Stimulated activated naive CD8-positive, alpha-beta T cell treated with anti-CD3 and anti-CD28 coated beads, Interleukin-15, Interleukin-2, amounts not matched to agents 100 ng/mL and 50 ng/mL, for 24 hours (primary cell): Measurements from ENCODE around the gene PPFIA2.
"Not testable (repeated sequence)": the region's sequence is repeated elsewhere in the genome, so short reads cannot be mapped to it uniquely, and the experiment has no call there.

Experiments used
- H3K27ac Mint-ChIP-seq: one replicate; pipeline ENCODE4 v1.8.0; 2021; ENCODE audit warnings: mild to moderate bottlenecking, mixed read lengths
- H3K27me3 Mint-ChIP-seq: one replicate; pipeline ENCODE4 v1.8.0; 2021; ENCODE audit warnings: mixed read lengths
- H3K36me3 Mint-ChIP-seq: one replicate; pipeline ENCODE4 v1.8.0; 2021; ENCODE audit warnings: low read depth, mixed read lengths
- H3K4me1 Mint-ChIP-seq: one replicate; pipeline ENCODE4 v1.8.0; 2021; ENCODE audit warnings: low read depth, mixed read lengths
- H3K4me3 Mint-ChIP-seq: one replicate; pipeline ENCODE4 v1.8.0; 2021; ENCODE audit warnings: mild to moderate bottlenecking, mixed read lengths
- H3K9me3 Mint-ChIP-seq: one replicate; pipeline ENCODE4 v1.8.0; 2021; ENCODE audit warnings: mixed read lengths

Gene PPFIA2

DNA sequence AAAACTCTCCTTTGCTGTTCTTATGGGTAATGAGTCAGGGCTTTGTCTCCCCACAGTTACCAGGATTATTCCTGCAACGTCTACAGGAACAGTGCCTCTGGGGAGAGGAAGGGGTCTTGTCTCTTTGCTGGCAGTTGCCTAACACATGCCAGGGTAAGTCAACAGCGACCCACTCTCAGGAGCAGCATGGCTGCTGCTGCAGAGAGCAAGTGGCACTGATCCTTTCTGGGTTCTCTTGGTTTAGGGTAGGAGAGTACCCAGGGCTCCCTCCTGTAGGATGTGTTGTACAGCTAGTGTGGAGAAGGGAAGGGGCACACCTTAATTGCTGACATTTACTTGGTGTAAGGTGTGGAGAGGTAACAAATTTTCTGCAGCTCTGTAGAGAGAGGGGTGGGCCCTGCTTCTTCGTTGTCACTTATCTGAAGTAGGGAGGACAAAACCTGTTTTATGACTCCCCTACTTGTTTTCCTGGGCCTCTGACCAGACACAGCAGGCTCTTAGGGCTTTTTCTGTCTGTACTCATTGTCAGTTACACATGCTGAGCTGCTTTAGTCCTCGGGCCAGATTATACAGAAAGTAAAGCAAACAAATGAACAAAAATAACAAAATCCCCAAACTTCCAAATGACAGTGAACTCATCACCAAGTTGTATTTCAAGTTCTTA, 513.1 kb downstream of the PPFIA2 start:
- H3K4me1 Mint-ChIP-seq = no peaks in the 10 kb centered on the region
- H3K4me3 Mint-ChIP-seq = no peak overlapping the region
- H3K9me3 Mint-ChIP-seq = peaks cover 12% of the 10 kb centered on the region

DNA sequence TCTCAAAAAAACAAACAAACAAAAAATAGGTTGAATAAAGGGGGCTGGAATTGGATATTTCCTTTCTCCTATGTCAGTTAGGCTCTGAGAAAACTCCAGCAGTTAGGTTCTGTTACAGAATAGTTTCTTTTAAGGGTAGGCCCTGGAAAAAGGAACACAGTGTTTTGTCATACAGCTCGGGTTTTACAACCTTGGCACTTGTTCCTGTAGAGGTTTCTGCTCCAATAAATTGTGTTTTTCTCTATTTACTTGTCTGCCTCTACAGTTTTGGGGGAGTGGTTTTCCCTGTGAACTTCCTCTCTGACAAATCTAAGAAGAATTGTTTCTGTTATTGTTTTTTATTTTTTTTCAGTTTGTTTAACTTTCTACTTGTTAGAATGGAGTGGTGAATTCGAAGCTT, 513.7 kb downstream of the PPFIA2 start:
- Mint-ChIP-seq H3K27me3 (no peaks in the 10 kb centered on the region), H3K9me3 (peaks cover 12% of the 10 kb centered on the region), H3K36me3 (no peaks in the 10 kb centered on the region)

More for the DNA sequence above, 513.1 kb downstream of the PPFIA2 start:
- Mint-ChIP-seq H3K27me3 (no peaks in the 10 kb centered on the region), H3K27ac (no peak overlapping the region), H3K36me3 (no peaks in the 10 kb centered on the region)

GRCh38 chr12:81231574-81232368, 527.4 kb downstream of the PPFIA2 start:
- H3K27ac Mint-ChIP-seq = no peak overlapping the region
- no peaks in the 10 kb centered on the region for H3K36me3 Mint-ChIP-seq
- H3K27me3 Mint-ChIP-seq = no peaks in the 10 kb centered on the region
- no peaks in the 10 kb centered on the region for H3K4me1 Mint-ChIP-seq
- H3K4me3 Mint-ChIP-seq = no peak overlapping the region
- no peaks in the 10 kb centered on the region for H3K9me3 Mint-ChIP-seq

More for the DNA sequence above, 513.7 kb downstream of the PPFIA2 start:
- H3K4me3 Mint-ChIP-seq = no peak overlapping the region
- no peaks in the 10 kb centered on the region for H3K4me1 Mint-ChIP-seq
- H3K27ac Mint-ChIP-seq = no peak overlapping the region

GRCh38 chr12:81229759-81230158, 529.4 kb downstream of the PPFIA2 start:
- H3K27ac Mint-ChIP-seq = no peak overlapping the region
- H3K4me3 Mint-ChIP-seq = no peak overlapping the region
- H3K4me1 Mint-ChIP-seq = no peaks in the 10 kb centered on the region

DNA sequence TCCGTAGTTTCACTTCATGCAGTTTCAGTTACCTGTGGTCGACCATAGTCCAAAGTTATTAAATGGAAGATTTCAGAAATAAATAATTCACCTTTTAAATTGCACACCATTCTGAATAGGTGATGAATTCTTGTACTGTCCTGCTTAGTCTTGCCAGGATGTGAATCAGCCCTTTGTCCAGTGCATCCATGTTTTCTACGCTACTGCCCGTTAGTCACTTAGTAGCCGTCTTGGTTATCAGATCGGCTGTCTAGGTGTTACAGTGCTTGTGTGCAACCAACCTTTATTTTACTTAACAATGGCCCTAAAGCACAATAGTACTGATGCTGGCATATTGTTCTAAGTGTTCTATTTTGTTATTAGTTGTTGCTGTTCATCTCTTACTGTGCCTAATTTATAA, 534.5 kb downstream of the PPFIA2 start:
- Mint-ChIP-seq H3K4me3 (no peak overlapping the region), H3K9me3 (no peaks in the 10 kb centered on the region), H3K27ac (no peak overlapping the region), H3K4me1 (no peaks in the 10 kb centered on the region), H3K27me3 (no peaks in the 10 kb centered on the region), H3K36me3 (no peaks in the 10 kb centered on the region)

More at GRCh38 chr12:81229759-81230158, 529.4 kb downstream of the PPFIA2 start:
- Mint-ChIP-seq H3K27me3 (no peaks in the 10 kb centered on the region), H3K36me3 (no peaks in the 10 kb centered on the region), H3K9me3 (no peaks in the 10 kb centered on the region)

- no peaks in the 10 kb centered on the region for H3K27me3 Mint-ChIP-seq
- H3K4me1 Mint-ChIP-seq = no peaks in the 10 kb centered on the region
- no peak overlapping the region for H3K4me3 Mint-ChIP-seq
- H3K27ac Mint-ChIP-seq = no peak overlapping the region
- H3K9me3 Mint-ChIP-seq = no peaks in the 10 kb centered on the region
- no peaks in the 10 kb centered on the region for H3K36me3 Mint-ChIP-seq
Measured at GRCh38 chr12:81222846-81223592, 536.1 kb downstream of the PPFIA2 start.

DNA sequence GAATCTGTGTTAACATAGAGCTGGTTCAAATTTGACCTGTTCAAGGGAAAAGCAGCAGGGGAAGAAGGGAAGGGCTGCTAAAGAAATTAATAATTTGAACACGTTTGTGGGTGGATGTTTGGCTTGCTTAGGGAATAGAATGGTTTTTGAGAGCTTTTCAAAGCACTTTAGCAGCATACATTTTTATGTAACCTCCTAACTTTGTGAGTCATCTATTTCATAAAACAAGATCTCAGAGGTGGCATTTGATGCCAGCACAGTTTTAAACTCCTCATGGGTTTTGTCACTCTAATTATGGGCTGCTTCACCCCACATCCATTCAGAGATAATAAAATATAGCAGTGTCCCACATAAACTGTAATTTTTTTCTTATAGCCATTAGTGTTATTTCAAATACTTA, 537.5 kb downstream of the PPFIA2 start:
- H3K9me3 Mint-ChIP-seq = no peaks in the 10 kb centered on the region
- H3K36me3 Mint-ChIP-seq = no peaks in the 10 kb centered on the region
- H3K27me3 Mint-ChIP-seq = no peaks in the 10 kb centered on the region
- H3K4me3 Mint-ChIP-seq = no peak overlapping the region
- no peaks in the 10 kb centered on the region for H3K4me1 Mint-ChIP-seq
- H3K27ac Mint-ChIP-seq = no peak overlapping the region

DNA sequence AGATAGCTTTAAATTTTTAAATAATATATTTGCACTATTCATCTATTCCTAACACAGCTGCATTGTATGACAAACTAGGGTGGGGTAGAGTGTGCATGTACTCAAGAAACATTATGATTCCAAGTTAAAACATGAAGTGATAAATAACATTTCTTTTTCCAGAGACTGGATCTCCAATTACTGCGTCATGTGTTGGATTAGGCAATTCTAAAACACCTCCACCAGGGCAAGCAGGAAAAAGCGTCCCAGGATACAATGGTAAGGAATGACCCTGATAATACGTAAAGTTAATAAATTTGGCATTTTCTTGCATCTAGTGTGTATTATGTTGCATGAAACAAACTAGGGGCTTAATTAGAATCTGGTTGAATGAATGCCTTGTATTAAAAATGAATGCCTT, 542.4 kb downstream of the PPFIA2 start:
- Mint-ChIP-seq H3K36me3 (no peaks in the 10 kb centered on the region), H3K9me3 (peaks cover 4% of the 10 kb centered on the region), H3K27ac (no peak overlapping the region), H3K4me3 (no peak overlapping the region), H3K27me3 (no peaks in the 10 kb centered on the region), H3K4me1 (no peaks in the 10 kb centered on the region)

DNA sequence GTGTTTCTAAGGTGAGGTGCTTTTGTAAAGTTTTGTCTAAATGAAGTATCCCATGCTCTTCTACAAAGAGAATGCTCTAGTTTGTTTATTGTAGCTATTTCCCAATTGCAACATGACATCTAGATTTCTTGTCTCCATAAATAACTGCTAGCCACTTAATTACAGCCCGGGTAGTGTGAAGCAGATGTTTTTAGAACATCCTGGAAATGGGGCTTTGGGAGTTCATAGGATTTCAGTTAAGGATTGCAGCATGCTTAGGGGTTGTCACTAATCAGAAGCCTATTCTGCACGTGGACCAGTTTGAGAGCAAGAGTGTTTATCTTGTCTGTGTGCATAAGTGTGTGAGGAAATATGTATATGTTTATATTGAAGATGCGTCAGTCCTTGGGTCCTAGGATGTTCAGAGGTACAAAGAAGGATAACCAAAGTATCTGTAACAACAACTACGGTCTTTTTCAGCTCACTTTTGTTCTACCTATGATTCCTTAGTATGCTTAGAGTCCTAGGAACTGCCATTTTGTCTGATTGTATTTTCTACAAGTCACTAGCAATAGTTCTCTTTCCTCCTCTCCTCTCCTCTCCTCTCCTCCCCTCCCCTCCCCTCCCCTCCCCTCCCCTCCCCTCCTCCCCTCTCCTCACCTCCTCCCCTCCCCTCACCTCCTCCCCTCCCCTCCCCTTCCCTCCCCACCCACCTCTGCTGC, 546.0 kb downstream of the PPFIA2 start:
- no peaks in the 10 kb centered on the region for H3K4me1 Mint-ChIP-seq
- H3K9me3 Mint-ChIP-seq = peaks cover 7% of the 10 kb centered on the region
- no peaks in the 10 kb centered on the region for H3K27me3 Mint-ChIP-seq
- no peaks in the 10 kb centered on the region for H3K36me3 Mint-ChIP-seq
- H3K4me3 Mint-ChIP-seq = no peak overlapping the region
- no peak overlapping the region for H3K27ac Mint-ChIP-seq

- Mint-ChIP-seq H3K4me3 (no peak overlapping the region), H3K36me3 (no peaks in the 10 kb centered on the region), H3K27ac (no peak overlapping the region), H3K4me1 (no peaks in the 10 kb centered on the region), H3K27me3 (no peaks in the 10 kb centered on the region), H3K9me3 (peaks cover 7% of the 10 kb centered on the region)
Measured at GRCh38 chr12:81211306-81211705, 547.8 kb downstream of the PPFIA2 start.

- H3K27me3 Mint-ChIP-seq, H3K4me1 Mint-ChIP-seq, H3K4me3 Mint-ChIP-seq, H3K36me3 Mint-ChIP-seq, H3K27ac Mint-ChIP-seq: not testable (repeated sequence)
- peaks cover 12% of the 10 kb centered on the region for H3K9me3 Mint-ChIP-seq
Measured at GRCh38 chr12:81209772-81210225, 549.4 kb downstream of the PPFIA2 start.

GRCh38 chr12:81209012-81209411, 550.1 kb downstream of the PPFIA2 start:
- H3K27ac Mint-ChIP-seq = no peak overlapping the region
- no peaks in the 10 kb centered on the region for H3K4me1 Mint-ChIP-seq
- H3K9me3 Mint-ChIP-seq = peaks cover 12% of the 10 kb centered on the region
- no peaks in the 10 kb centered on the region for H3K27me3 Mint-ChIP-seq
- H3K36me3 Mint-ChIP-seq = no peaks in the 10 kb centered on the region
- no peak overlapping the region for H3K4me3 Mint-ChIP-seq

DNA sequence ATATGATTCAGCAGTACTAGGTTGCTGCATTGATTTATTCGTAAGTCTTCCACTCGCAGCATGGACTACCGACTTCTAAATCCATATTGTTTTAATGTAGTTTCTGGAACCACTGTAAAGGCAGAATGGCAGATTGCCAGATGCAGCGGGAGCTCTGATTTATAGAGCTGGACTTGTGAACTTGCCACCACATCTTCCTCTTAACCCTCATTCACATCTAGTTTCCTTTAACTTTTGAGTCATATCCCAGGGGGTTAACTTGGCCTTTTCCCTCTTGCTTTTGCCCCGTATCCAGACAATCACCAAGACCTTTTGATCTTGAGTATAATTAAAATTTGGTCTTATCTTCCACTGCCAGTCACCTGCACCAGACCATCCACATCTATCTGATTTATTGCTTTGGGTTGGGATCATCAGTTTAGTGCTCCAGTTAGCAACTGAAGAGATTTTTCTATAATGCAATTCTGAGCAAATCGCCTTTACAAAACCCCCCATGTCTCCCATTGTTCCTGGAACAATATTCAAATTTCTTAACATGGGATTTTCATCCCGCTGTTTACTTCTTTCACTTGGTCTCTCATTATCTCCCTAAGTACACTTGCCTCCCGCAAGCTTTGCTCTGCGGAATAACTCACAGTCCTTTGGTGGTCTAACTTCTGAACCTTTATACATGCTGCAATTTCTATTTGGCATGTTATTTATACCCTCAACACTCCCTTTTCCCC, 550.8 kb downstream of the PPFIA2 start:
- H3K4me3 Mint-ChIP-seq = no peak overlapping the region
- peaks cover 12% of the 10 kb centered on the region for H3K9me3 Mint-ChIP-seq
- no peak overlapping the region for H3K27ac Mint-ChIP-seq
- no peaks in the 10 kb centered on the region for H3K36me3 Mint-ChIP-seq
- H3K27me3 Mint-ChIP-seq = no peaks in the 10 kb centered on the region
- no peaks in the 10 kb centered on the region for H3K4me1 Mint-ChIP-seq
